PFSK-1 (cell line): ENCODE results near the gene GANAB.

Experiments used
- REST ChIP-seq, 2 experiments: IDR thresholded peaks; 2 replicates each; pipeline versions ENCODE4 v1.6.1 to v1.8.0; 2011 to 2012; ENCODE audit warnings: low read depth in 2 of 2, low read length in 2 of 2, control low read depth in 1 of 2, inconsistent platforms in 1 of 2, mild to moderate bottlenecking in 1 of 2, moderate library complexity in 1 of 2; ENCODE audit not compliant: insufficient read depth in 1 of 2
- SIN3A ChIP-seq: IDR thresholded peaks from 2 replicates; pipeline ENCODE4 v1.6.1; 2012; ENCODE audit warnings: mild to moderate bottlenecking, low read length, moderate library complexity, borderline replicate concordance; ENCODE audit not compliant: insufficient read depth
- TAF1 ChIP-seq: IDR thresholded peaks from 2 replicates; pipeline ENCODE4 v1.6.1; 2012; ENCODE audit warnings: low read length, control low read depth, borderline replicate concordance; ENCODE audit not compliant: insufficient read depth

- no peak for TF ChIP-seq REST (IDR thresholded peaks at IDR 0.05; ENCODE audit: insufficient read depth in 1 of 2, low read depth in 2 of 2, low read length in 2 of 2)
- no peak for TF ChIP-seq SIN3A
- TF ChIP-seq TAF1: no peak
These were observed 34.6 kb downstream of the GANAB start for GRCh38 chr11:62611705-62612365.
